GM13976 (cell line): ENCODE measurements around the gene MRPL54.

Experiments
- DNase-seq: peaks from one replicate; pipeline ENCODE4 v3.0.0; 2012; ENCODE audit warnings: low spot score
- in situ Hi-C: fragments of 300-500 bp; cut with MboI; formaldehyde crosslinking; loops from one replicate; pipeline ENCODE4 v1.12.0; 2022; ENCODE audit warnings: low sequenced_read_pairs, mixed read lengths, inconsistent platforms; ENCODE audit not compliant: unreplicated experiment
- TF ChIP-seq, protein P1 (sequence below): IDR thresholded peaks from 2 replicates; pipeline ENCODE4 v1.5.1; 2012; ENCODE audit warnings: borderline replicate concordance, mild to moderate bottlenecking; ENCODE audit not compliant: insufficient read depth; ENCODE audit errors: extremely low read depth, missing control alignments, control extremely low read depth

The MRPL54 gene

DNA sequence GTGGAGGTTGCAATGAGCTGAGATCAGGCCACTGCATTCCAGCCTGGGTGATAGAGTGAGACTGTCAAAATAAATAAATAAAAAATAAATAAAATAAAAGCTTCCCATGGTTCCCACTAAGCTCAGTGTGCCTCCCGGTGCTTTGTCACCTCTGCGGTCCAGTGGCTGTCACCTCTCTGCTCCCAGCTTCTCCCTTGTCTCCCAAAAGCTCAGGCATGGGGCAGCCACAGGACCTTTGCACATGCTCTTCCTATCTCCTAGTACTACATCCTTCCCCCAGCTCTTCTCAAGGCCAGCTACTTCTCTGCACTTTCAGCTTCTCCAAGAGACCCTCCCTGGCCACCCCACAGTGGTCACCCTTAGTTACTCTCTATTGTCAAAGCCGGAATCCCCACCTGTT is 31.3 kb downstream of the MRPL54 start:
- DNase-seq: no peak
- in situ Hi-C loops: no loop called here
- TF ChIP-seq, protein P1, sequence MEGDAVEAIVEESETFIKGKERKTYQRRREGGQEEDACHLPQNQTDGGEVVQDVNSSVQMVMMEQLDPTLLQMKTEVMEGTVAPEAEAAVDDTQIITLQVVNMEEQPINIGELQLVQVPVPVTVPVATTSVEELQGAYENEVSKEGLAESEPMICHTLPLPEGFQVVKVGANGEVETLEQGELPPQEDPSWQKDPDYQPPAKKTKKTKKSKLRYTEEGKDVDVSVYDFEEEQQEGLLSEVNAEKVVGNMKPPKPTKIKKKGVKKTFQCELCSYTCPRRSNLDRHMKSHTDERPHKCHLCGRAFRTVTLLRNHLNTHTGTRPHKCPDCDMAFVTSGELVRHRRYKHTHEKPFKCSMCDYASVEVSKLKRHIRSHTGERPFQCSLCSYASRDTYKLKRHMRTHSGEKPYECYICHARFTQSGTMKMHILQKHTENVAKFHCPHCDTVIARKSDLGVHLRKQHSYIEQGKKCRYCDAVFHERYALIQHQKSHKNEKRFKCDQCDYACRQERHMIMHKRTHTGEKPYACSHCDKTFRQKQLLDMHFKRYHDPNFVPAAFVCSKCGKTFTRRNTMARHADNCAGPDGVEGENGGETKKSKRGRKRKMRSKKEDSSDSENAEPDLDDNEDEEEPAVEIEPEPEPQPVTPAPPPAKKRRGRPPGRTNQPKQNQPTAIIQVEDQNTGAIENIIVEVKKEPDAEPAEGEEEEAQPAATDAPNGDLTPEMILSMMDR: no peak

DNA sequence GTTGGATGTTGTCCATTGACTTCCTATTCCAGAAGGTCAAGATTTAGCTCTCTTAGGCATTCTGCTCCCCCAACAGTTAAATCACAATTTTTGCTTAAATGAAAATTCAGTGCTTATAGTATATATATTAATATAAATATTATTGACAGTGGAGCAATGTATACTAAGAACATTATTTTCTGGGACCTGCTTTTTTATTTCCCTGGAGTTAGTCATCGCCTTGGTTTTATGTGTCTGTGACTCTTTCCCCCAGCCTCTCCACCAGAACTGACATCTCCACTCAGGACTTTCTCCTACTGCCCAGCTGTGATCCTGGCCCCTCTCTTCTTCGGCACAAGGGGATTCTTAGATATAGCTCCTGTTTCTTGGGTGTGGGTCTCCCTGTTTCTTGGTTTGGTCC is 33.9 kb downstream of the MRPL54 start:
- in situ Hi-C loops: no loop called here
- TF ChIP-seq, protein P1: no peak
- DNase-seq: no peak

DNA sequence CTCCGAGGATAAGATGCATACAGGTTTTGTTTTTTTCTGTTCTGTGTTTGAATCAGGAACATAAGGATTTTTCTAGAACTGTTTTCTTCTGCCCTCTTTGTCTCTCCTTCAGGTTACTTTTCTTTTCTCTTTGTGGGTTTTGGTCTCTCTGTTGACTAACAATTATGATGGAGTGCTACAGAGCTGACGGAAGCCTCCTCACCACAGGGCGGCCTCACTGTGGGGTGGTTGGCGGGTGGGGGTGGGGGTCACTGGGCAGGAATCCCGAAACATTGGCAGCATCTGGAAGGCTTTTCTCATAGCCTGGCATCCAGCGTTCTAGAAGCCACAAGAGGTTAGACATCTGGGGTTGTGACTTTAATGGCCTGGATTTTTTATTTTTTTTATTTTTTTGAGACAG is 35.7 kb downstream of the MRPL54 start:
- in situ Hi-C loops: no loop called here
- no peak for DNase-seq
- TF ChIP-seq, protein P1: no peak

DNA sequence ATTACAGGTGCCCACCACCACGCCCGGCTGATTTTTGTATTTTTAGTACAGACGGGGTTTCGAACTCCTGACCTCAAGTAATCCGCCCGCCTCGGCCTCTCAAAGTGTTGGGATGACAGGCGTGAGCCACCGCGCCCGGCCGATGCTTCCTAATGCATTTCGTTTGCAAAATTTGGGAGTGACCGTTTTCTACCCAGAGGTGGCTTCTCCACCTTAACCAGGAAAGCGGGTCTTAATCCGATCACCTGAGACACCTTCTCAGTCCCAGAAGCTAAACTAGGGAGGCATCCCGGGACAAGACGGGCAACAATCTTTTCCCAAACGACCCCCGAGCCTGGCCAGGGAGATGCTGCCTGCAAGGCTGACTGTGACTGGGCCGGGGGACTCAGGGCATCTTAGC is 38.5 kb downstream of the MRPL54 start:
- TF ChIP-seq, protein P1: no peak
- in situ Hi-C loops: no loop called here
- DNase-seq: no peak

DNA sequence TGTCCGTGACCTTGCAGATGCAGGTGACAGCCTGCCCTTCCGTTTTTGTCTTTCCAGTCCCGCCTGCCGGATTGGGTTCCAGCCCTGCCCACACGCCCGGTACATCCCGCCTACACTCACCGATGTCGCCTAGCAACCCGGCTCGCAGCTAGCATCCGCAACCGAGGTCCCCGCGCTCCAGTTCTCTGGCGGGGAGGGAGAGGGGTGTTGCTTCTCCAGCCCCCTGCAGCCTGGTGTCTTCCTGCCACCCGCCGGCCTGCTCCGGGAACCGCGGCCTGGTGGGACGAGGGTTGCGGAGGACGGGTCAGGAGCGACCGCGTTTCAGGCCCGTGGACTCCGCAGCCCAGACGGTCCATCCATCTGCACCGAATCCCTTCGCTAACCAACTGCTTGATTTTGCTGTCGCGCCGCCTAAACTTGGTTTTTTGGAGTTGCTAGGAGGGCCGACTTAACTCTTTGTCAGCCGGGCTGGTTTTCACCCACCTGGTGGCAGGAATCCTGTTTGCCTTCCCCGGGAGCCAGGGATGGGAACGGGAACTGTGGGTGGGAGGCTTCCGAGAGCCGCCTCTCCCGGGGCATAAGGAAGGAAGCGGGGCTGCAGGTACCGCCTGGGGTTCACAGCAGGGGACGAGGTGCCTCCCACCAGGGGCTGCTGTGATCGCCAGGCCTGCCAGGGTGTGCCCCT is 39.1 kb downstream of the MRPL54 start:
- DNase-seq: peak; percentile 69
- in situ Hi-C loops: no loop called here
- TF ChIP-seq, protein P1: no peak

DNA sequence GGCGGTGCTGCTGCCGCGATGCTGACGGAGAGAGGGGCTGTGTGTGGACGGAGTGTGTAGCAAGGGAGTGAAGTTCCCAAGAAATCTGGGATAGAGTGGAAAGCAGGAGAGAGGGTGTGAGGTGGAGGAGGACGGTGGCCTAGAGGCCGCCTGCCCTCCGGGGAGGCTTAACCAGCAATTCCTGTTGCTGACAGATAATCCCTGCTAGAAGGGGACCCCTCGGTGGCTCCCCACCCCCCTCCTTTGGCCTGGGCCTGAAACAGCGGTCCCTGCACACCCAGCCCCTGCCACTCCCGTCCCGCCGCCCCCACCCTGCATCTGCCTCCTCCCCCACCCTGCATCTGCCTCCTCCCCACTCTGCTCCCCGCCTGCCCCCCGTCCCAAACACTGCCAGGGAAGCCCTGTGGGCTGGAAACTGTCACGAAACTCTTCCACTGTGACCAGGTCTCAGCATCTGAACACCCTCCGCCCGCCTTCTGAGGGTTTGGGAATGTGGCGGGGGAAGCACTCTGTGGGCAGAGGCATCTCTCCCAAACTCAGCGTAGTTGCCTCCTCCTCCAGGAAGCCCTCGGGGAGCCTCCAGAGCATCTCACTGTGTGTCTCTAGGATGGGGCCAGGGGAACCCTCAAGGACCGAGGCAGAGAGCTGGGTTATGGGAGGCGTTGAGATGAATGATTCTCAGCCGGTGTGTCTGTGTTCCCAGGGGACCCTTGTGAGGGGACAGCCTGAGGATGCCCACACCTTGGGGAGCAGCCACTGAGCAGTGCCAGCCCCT is 40.8 kb downstream of the MRPL54 start:
- TF ChIP-seq, protein P1: no peak
- in situ Hi-C loops: no loop called here
- no peak for DNase-seq

DNA sequence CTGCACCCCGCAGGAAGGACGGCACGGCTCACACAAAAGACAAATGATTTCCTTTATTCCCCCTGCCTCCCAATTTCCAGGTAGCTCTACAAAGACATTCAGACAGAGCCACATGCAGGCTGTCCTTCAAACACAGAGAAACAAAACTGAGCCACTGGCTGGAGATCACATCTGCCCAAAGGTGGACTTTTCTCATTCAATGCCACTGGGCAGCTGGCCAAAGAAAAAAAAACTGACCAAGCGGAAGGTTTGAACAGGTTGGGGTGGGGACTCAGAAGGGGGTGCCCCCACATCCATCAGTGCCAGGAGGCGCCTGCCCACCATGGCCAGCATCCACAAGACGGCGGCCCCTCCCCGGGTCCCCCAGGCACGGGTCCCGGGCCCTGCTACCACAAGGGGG is 41.5 kb downstream of the MRPL54 start:
- TF ChIP-seq, protein P1: no peak
- DNase-seq: no peak
- in situ Hi-C loops: no loop called here
